Measurements from ENCODE around the gene SH3BP4. TPM values are rescaled to one million over a fixed set of nuclear protein-coding genes. Genes with fewer than 3 reads are reported as not detected.

The SH3BP4 gene
- total and polyA plus RNA-seq, 2 of the 13 experiments (the other 11 are each of a cell fraction or from before 2014, with no cell fraction given): 34.6 to 99.1 TPM

- TF ChIP-seq GABPB1 (CRISPR knock-in tag; IDR thresholded peaks at IDR 0.05): peak; percentile 36; the same call in 1 of the 2 replicates
- TF ChIP-seq FOXA3 (CRISPR knock-in tag; IDR thresholded peaks at IDR 0.05): peak; percentile 92
- peak; percentile 54; the same call in 1 of the 2 replicates for TF ChIP-seq TARDBP (CRISPR knock-in tag; IDR thresholded peaks at IDR 0.05)
- TF ChIP-seq SSRP1 (CRISPR knock-in tag; IDR thresholded peaks at IDR 0.05): peak; percentile 59; the same call in 1 of the 2 replicates
- TF ChIP-seq FOXA1 (IDR thresholded peaks at IDR 0.05): no peak
- TF ChIP-seq FOXA1 (CRISPR knock-in tag; IDR thresholded peaks at IDR 0.05): peak; percentile 93
- 0 out of 2 replicates have a peak, but pooled peaks have one; percentile 40 for TF ChIP-seq ZNF546 (CRISPR knock-in tag; conservative IDR thresholded peaks at IDR 0.05)
- no peak for TF ChIP-seq SYNCRIP (IDR thresholded peaks at IDR 0.05; ENCODE audit: insufficient read depth, low read depth, low read length)
- TF ChIP-seq ZBTB26 (CRISPR knock-in tag; IDR thresholded peaks at IDR 0.05; ENCODE audit: borderline replicate concordance): peak; percentile 32; the same call in 1 of the 2 replicates
- TF ChIP-seq ZNF790 (CRISPR knock-in tag; IDR thresholded peaks at IDR 0.05; ENCODE audit: borderline replicate concordance): no peak
- no peak for TF ChIP-seq LBX2 (CRISPR knock-in tag; IDR thresholded peaks at IDR 0.05; ENCODE audit: borderline replicate concordance)
- peak; percentile 32; the same call in 1 of the 2 replicates for TF ChIP-seq ERF (CRISPR knock-in tag; IDR thresholded peaks at IDR 0.05)
- no peak; the same call in 1 of the 2 replicates for TF ChIP-seq ZNF704 (CRISPR knock-in tag; IDR thresholded peaks at IDR 0.05; ENCODE audit: borderline replicate concordance)
- peak; percentile 46; the same call in 1 of the 2 replicates for TF ChIP-seq ELF3 (CRISPR knock-in tag; IDR thresholded peaks at IDR 0.05)
- TF ChIP-seq SKI (IDR thresholded peaks at IDR 0.05; ENCODE audit: partially characterized antibody): peak; percentile 14
- TF ChIP-seq MTA1 (CRISPR knock-in tag; IDR thresholded peaks at IDR 0.05; ENCODE audit: borderline replicate concordance): peak; percentile 95
- TF ChIP-seq ARID5B (CRISPR knock-in tag; IDR thresholded peaks at IDR 0.05): peak; percentile 90
- TF ChIP-seq JUNB (CRISPR knock-in tag; IDR thresholded peaks at IDR 0.05; ENCODE audit: borderline replicate concordance): no peak
- peak; percentile 86; the same call in 1 of the 2 replicates for TF ChIP-seq ZNF274 (CRISPR knock-in tag; IDR thresholded peaks at IDR 0.05)
- peak; percentile 84 for TF ChIP-seq MEIS1 (CRISPR knock-in tag; IDR thresholded peaks at IDR 0.05; ENCODE audit: borderline replicate concordance)
- peak; percentile 43; the same call in 1 of the 2 replicates for TF ChIP-seq ZNF580 (CRISPR knock-in tag; IDR thresholded peaks at IDR 0.05; ENCODE audit: borderline replicate concordance, low read depth)
- 0 out of 2 replicates have a peak, but pooled peaks have one; percentile 31 for TF ChIP-seq ZNF724P (CRISPR knock-in tag; IDR thresholded peaks at IDR 0.05; ENCODE audit: borderline replicate concordance)
These were observed 43.7 kb downstream of the SH3BP4 start (continued) for GRCh38 chr2:234995332-234996068.

Data from HepG2 (cell line).